ENCODE results near the gene WDR7. TPM values are rescaled to one million over a fixed set of nuclear protein-coding genes. Genes with fewer than 3 reads are reported as not detected.

The WDR7 gene
- total RNA-seq, 4 donors from 2014 or later: 22.6 to 39.0 (median 31.2) TPM

GRCh38 chr18:56645415-56646016 lies 5.6 kb upstream of the WDR7 start:
- no peak for DNase-seq (ENCODE audit: low spot score in 2 of 2)
- no peaks in the 10 kb centered on the region for H3K36me3 ChIP-seq
- no peaks in the 10 kb centered on the region for H3K4me1 ChIP-seq
- no peak overlapping the region for H3K27ac ChIP-seq
- WGBS, 2 donors: 75 to 81% methylated on average over 5 of the region's 5 CpGs
- H3K27me3 ChIP-seq: no peaks in the 10 kb centered on the region
- H3K9me3 ChIP-seq: no peaks in the 10 kb centered on the region
- H3K4me3 ChIP-seq: no peak overlapping the region
- TF ChIP-seq EP300 (IDR thresholded peaks at IDR 0.05) (no peak), CTCF (IDR thresholded peaks at IDR 0.05) (peak in 1 of 5 experiments; percentile 25)

GRCh38 chr18:56647071-56647470 lies 4.1 kb upstream of the WDR7 start:
- no peaks in the 10 kb centered on the region for H3K9me3 ChIP-seq
- H3K4me3 ChIP-seq: no peak overlapping the region
- H3K27me3 ChIP-seq: no peaks in the 10 kb centered on the region
- peaks cover 0 to 2% (median 1%) of the 10 kb centered on the region in 4 donors for H3K4me1 ChIP-seq
- no peak for DNase-seq (ENCODE audit: low spot score in 2 of 2)
- H3K27ac ChIP-seq: no peak overlapping the region
- H3K36me3 ChIP-seq: no peaks in the 10 kb centered on the region
- no peak for TF ChIP-seq EP300 (IDR thresholded peaks at IDR 0.05)
- no peak for TF ChIP-seq POLR2A (IDR thresholded peaks at IDR 0.05)
- TF ChIP-seq CTCF (IDR thresholded peaks at IDR 0.05): no peak

GRCh38 chr18:56647951-56648893 lies 2.9 kb upstream of the WDR7 start:
- Histone ChIP-seq H3K27me3 (no peaks in the 10 kb centered on the region), H3K36me3 (no peaks in the 10 kb centered on the region), H3K27ac (no peak overlapping the region), H3K4me1 (peaks cover 0 to 14% (median 5%) of the 10 kb centered on the region in 4 donors), H3K9me3 (no peaks in the 10 kb centered on the region), H3K4me3 (no peak overlapping the region)
- 79 to 80% methylated on average over 3 of the region's 3 CpGs for WGBS, 2 donors
- no peak for TF ChIP-seq CTCF (IDR thresholded peaks at IDR 0.05)
- no peak for TF ChIP-seq EP300 (IDR thresholded peaks at IDR 0.05)
- no peak for TF ChIP-seq POLR2A (IDR thresholded peaks at IDR 0.05)
- no peak for DNase-seq (ENCODE audit: low spot score in 2 of 2)

- Histone ChIP-seq H3K9me3 (no peaks in the 10 kb centered on the region), H3K27ac (no peak overlapping the region), H3K4me3 (no peak overlapping the region), H3K4me1 (peaks cover 0 to 19% (median 5%) of the 10 kb centered on the region in 4 donors), H3K27me3 (no peaks in the 10 kb centered on the region), H3K36me3 (no peaks in the 10 kb centered on the region)
- DNase-seq (ENCODE audit: low spot score in 2 of 2): no peak
- 100% methylated on average over 1 of the region's 1 CpG for WGBS, 2 donors
- no peak for TF ChIP-seq POLR2A (IDR thresholded peaks at IDR 0.05)
- TF ChIP-seq CTCF (IDR thresholded peaks at IDR 0.05): no peak
- TF ChIP-seq EP300 (IDR thresholded peaks at IDR 0.05): no peak
Observed at GRCh38 chr18:56649996-56650395, 1.2 kb upstream of the WDR7 start.

GRCh38 chr18:56651771-56652092 lies 573 bp downstream of the WDR7 start:
- TF ChIP-seq EP300 (IDR thresholded peaks at IDR 0.05) (no peak), CTCF (IDR thresholded peaks at IDR 0.05) (no peak), POLR2A (IDR thresholded peaks at IDR 0.05) (no peak)
- WGBS, 2 donors: 4 to 10% methylated on average over 4 to 5 of the region's 5 CpGs
- H3K27me3 ChIP-seq: no peaks in the 10 kb centered on the region

More at GRCh38 chr18:56651771-56652092, 573 bp downstream of the WDR7 start:
- Histone ChIP-seq H3K36me3 (no peaks in the 10 kb centered on the region), H3K9me3 (no peaks in the 10 kb centered on the region), H3K4me3 (peak overlapping the region; percentile 52 to 90 (median 70)), H3K4me1 (peaks cover 0 to 19% (median 5%) of the 10 kb centered on the region in 4 donors), H3K27ac (peak overlapping the region; percentile 21 to 86 (median 84))
- DNase-seq (ENCODE audit: low spot score in 2 of 2): no peak
